Mucosa of rectum (tissue), 2 donors: ENCODE results near the gene HEATR9.
A peak's percentile ranks its signal among the peaks of the same experiment; 100 is the strongest.

Experiments used
- H3K27ac ChIP-seq, 2 donors: one replicate each; pipeline ENCODE4 v1.7.0; 2013; ENCODE audit warnings: inconsistent platforms in 2 of 2, low read depth in 2 of 2, low read length in 2 of 2
- H3K27me3 ChIP-seq, 2 donors: one replicate each; pipeline ENCODE4 v1.7.0; 2013; ENCODE audit warnings: low read length in 2 of 2; ENCODE audit not compliant: control insufficient read depth in 2 of 2, insufficient read depth in 2 of 2
- H3K36me3 ChIP-seq, 2 donors: one replicate each; pipeline ENCODE4 v1.7.0; 2013; ENCODE audit warnings: low read length in 2 of 2; ENCODE audit not compliant: control insufficient read depth in 2 of 2, insufficient read depth in 2 of 2
- H3K4me1 ChIP-seq, 2 donors: one replicate each; pipeline ENCODE4 v1.7.0; 2013; ENCODE audit warnings: low read length in 2 of 2, mild to moderate bottlenecking in 1 of 2; ENCODE audit not compliant: control insufficient read depth in 2 of 2, insufficient read depth in 2 of 2
- H3K4me3 ChIP-seq, 2 donors: one replicate each; pipeline ENCODE4 v1.7.0; 2013; ENCODE audit warnings: low read length in 2 of 2
- H3K9ac ChIP-seq, 2 donors: one replicate each; pipeline ENCODE4 v1.7.0; 2013; ENCODE audit warnings: low read length in 2 of 2, low read depth in 1 of 2, mild to moderate bottlenecking in 1 of 2
- H3K9me3 ChIP-seq, 2 donors: one replicate each; pipeline ENCODE4 v1.7.0; 2013; ENCODE audit warnings: low read length in 2 of 2; ENCODE audit not compliant: control insufficient read depth in 2 of 2
- donor health status: healthy.
- donor health status: Normal muscosa, but diverticular disease.

HEATR9 gene

DNA sequence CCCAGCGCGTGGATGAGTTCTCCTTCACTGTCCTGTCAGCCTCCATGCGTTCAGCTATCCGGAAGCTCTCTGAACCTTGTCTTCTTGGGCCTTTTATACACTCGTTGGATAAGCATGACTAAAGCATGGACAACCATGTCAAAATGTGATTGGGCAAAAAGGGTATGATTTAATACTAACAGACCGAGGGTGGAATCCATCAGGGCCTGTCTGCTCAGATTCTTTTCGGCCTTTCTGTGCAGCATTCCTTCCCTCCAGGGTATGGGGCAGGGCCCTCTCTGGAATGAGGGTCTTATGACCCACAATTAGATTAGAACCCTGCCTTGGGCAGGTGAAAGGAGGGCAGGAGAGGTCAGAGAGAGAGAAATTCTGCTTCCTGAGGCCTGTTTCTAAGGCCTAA lies 25.5 kb upstream of the HEATR9 start:
- H3K4me1 ChIP-seq = no peaks in the 10 kb centered on the region
- H3K27me3 ChIP-seq = no peaks in the 10 kb centered on the region
- H3K9me3 ChIP-seq = no peaks in the 10 kb centered on the region
- H3K36me3 ChIP-seq = no peaks in the 10 kb centered on the region
- H3K9ac ChIP-seq = no peak overlapping the region
- H3K4me3 ChIP-seq = no peak overlapping the region
- H3K27ac ChIP-seq = no peak overlapping the region

- H3K27me3 ChIP-seq = no peaks in the 10 kb centered on the region
- H3K9ac ChIP-seq = no peak overlapping the region
- H3K4me3 ChIP-seq = no peak overlapping the region
- no peaks in the 10 kb centered on the region for H3K36me3 ChIP-seq
- H3K4me1 ChIP-seq = no peaks in the 10 kb centered on the region
- H3K9me3 ChIP-seq = no peaks in the 10 kb centered on the region
- H3K27ac ChIP-seq = no peak overlapping the region
These were observed 25.1 kb upstream of the HEATR9 start for GRCh38 chr17:35893751-35894150.

DNA sequence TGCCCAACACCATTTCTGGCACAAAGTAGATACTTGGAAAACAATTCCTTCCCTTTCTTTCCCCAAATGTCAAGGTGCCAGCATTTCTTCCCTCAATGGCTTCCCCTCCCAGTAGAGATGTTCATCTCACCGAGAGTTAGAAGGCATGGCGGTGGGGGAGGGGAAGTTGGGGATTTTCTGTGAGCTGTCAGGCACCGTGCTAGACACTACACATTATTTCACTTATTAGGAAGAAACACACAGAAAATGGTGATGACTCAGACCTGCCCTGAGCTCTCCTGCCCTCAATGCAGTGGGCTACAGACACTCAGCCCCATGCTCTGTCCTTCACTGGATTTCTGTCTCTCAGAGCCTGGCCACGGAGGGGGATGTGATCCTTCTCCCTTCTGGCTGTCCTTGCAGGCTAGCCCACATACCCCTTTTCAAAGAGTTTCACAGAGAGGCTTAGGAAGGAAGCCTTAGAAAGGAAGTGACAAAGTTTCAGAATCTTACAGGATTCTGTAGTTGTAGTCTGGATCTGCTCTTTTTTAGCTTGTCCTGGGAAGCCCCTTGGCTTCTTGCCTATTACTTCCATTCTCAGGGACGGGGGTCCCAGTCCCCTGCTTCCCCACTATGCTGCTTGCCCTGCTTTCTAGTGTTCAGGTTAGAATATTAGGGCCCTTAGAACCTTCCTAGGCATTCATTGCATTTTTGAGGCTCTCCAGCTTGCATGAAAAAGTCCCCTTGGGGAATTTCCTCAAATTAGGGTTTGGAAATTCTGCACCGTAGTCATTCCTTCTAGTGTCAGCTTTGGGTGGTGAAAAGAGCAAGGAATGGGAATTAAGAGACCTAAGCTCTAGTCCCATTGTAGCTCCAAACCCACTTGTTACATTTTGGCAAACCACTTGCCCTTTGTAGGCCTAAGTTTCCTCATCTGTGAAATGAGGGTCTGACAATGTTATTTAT lies 23.7 kb upstream of the HEATR9 start:
- Histone ChIP-seq H3K36me3 (no peaks in the 10 kb centered on the region), H3K4me1 (no peaks in the 10 kb centered on the region), H3K4me3 (no peak overlapping the region), H3K27ac (no peak overlapping the region), H3K9me3 (no peaks in the 10 kb centered on the region), H3K9ac (no peak overlapping the region), H3K27me3 (no peaks in the 10 kb centered on the region)

DNA sequence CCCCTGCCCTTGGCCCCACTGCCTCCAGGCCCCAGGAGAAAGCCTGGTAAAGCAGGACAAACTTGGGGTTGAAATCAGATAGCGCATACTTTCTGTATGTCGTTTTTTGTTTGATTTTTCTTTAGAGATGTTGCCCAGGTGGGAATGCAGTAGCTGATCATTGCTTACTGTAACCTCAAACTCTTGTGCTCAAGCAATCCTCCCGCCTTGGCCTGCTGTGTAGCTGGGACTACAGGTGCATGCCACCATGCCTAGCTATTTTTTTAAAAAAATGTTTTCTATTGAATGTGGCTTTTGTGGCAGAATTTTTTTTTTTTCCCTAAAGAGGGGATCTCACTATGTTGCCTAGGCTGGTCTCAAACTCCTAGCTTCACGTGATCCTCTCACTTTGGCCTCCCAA lies 22.6 kb upstream of the HEATR9 start:
- Histone ChIP-seq H3K9me3 (no peaks in the 10 kb centered on the region), H3K36me3 (no peaks in the 10 kb centered on the region), H3K27ac (peak overlapping the region in 1 of 2 donors; percentile 6), H3K4me1 (no peaks in the 10 kb centered on the region), H3K9ac (no peak overlapping the region), H3K4me3 (no peak overlapping the region), H3K27me3 (no peaks in the 10 kb centered on the region)

DNA sequence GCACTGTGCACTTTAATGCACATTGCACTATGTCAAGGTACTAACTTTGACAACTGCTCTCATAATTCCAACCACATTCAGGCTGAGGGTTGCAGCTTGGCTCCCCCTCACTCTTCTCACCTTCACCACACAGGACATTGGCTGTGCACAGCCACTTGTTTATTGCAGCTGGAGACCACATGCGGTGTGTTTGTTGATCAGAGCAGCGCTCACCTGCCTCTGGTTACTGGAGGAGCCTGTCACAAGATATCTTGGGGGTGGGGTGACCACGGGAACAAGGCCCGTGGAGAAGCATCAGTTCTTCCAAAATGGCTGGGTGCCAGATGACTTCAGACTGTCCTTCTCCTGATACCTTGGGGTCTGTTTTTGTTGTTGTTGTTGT lies 22.1 kb upstream of the HEATR9 start:
- Histone ChIP-seq H3K27me3 (no peaks in the 10 kb centered on the region), H3K9ac (no peak overlapping the region), H3K4me3 (no peak overlapping the region), H3K9me3 (no peaks in the 10 kb centered on the region), H3K4me1 (no peaks in the 10 kb centered on the region), H3K36me3 (no peaks in the 10 kb centered on the region), H3K27ac (peak overlapping the region in 1 of 2 donors; percentile 6)

GRCh38 chr17:35889818-35890773 lies 21.4 kb upstream of the HEATR9 start:
- no peaks in the 10 kb centered on the region for H3K4me1 ChIP-seq
- no peaks in the 10 kb centered on the region for H3K9me3 ChIP-seq
- H3K27ac ChIP-seq = peak overlapping the region in 1 of 2 donors; percentile 9
- H3K9ac ChIP-seq = no peak overlapping the region
- H3K27me3 ChIP-seq = no peaks in the 10 kb centered on the region
- H3K4me3 ChIP-seq = no peak overlapping the region
- no peaks in the 10 kb centered on the region for H3K36me3 ChIP-seq

DNA sequence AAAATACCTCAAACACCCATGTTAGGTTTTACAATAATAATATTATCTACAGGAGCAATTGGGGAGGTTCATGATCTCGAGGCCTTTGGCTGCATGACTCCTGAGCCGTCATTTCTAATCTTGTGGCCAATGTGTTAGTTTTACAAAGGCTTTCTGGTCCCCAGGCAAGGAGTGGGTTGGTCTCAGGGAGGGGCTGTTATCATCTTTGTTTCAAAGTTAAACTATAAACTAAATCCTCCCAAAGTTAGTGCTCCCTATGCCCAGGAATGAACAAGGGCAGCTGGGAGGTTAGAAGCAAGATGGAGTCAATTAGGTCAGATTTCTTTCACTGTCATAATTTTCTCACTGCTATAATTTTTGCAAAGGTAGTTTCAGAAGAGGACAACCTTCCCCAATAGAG lies 20.6 kb upstream of the HEATR9 start:
- Histone ChIP-seq H3K27ac (no peak overlapping the region), H3K4me1 (no peaks in the 10 kb centered on the region)

GRCh38 chr17:35879773-35880654 lies 11.3 kb upstream of the HEATR9 start, which contains the start of gene CCL5:
Gene CCL5 (minus strand): TSS chr17:35880360.
- peak within 1 kb of the TSS; percentile 1 to 58 for H3K4me3 ChIP-seq
- H3K27me3 ChIP-seq = peaks cover 0 to 2% of the 10 kb centered on the region in 2 donors
- no peaks in the 10 kb centered on the region for H3K4me1 ChIP-seq
- H3K27ac ChIP-seq = peak within 1 kb of the TSS; percentile 28 to 36
- H3K36me3 ChIP-seq = no peaks in the 10 kb centered on the region
- no peaks in the 10 kb centered on the region for H3K9me3 ChIP-seq
- H3K9ac ChIP-seq = no peak within 1 kb of the TSS

More for the DNA sequence above, 20.6 kb upstream of the HEATR9 start:
- Histone ChIP-seq H3K4me3 (no peak overlapping the region), H3K9me3 (no peaks in the 10 kb centered on the region), H3K27me3 (no peaks in the 10 kb centered on the region), H3K9ac (no peak overlapping the region), H3K36me3 (no peaks in the 10 kb centered on the region)

DNA sequence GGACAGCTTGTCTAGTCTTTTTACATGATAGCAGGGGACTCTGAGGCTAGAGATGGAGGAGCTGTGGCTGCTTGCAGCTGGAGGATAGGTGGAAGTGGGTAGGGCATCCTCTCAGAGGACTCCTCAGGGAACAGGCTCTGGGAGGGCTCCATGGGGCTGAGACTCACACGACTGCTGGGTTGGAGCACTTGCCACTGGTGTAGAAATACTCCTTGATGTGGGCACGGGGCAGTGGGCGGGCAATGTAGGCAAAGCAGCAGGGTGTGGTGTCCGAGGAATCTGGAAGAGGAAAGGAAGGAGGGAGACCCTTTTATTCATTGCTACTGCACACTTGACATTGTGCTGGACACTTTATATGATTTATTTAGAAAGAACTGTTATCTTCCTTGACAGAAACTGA lies 9.7 kb upstream of the HEATR9 start:
- H3K4me3 ChIP-seq = peak overlapping the region in 1 of 2 donors; percentile 37
- H3K9me3 ChIP-seq = no peaks in the 10 kb centered on the region
- H3K27me3 ChIP-seq = peaks cover 0 to 2% of the 10 kb centered on the region in 2 donors
- no peaks in the 10 kb centered on the region for H3K4me1 ChIP-seq
- H3K9ac ChIP-seq = no peak overlapping the region
- peak overlapping the region in 1 of 2 donors; percentile 38 for H3K27ac ChIP-seq
- H3K36me3 ChIP-seq = no peaks in the 10 kb centered on the region
